ENCODE results near the gene SLC16A10. TPM values are rescaled to one million over a fixed set of nuclear protein-coding genes. Genes with fewer than 3 reads are reported as not detected.

SLC16A10 gene
- total RNA-seq, 1 experiment from 2014 or later, result 1.7 TPM

GRCh38 chr6:111210194-111210728 is 123.0 kb downstream of the SLC16A10 start:
- H3K36me3 ChIP-seq (ENCODE audit: low read depth), result no peaks in the 10 kb centered on the region
- H4K20me1 ChIP-seq (ENCODE audit: insufficient read depth), result no peaks in the 10 kb centered on the region
- H3K27me3 ChIP-seq (ENCODE audit: insufficient read depth, low read depth), result no peaks in the 10 kb centered on the region
- BruUV-seq (replicated peaks), result no TSS peak
- ChIA-PET POLR2A (ENCODE audit: unreplicated experiment) (no interaction called here), CTCF (interaction anchor here (0.6 to 1.4 kb wide), 6 partner anchors 32 to 565 kb away, joined by 3 to 4 read pairs (median 4); no protein-coding TSS in a partner anchor)
- H3K4me1 ChIP-seq (replicated peaks; ENCODE audit: insufficient read depth), result no peaks in the 10 kb centered on the region
- H3K4me2 ChIP-seq, result no peak overlapping the region
- intact Hi-C loops (cut with micrococcal nuclease; ENCODE audit: unreplicated experiment), result loop anchor here (1.0 to 2.0 kb wide), 2 partner anchors 153 to 199 kb away; no protein-coding TSS in a partner anchor
- no peaks in the 10 kb centered on the region for H3K9me3 ChIP-seq (ENCODE audit: insufficient read depth, low read depth)
- TF ChIP-seq EZH2 (IDR thresholded peaks at IDR 0.05; ENCODE audit: low read depth), result no peak
- peak; percentile 87 for TF ChIP-seq CTCF (conservative IDR thresholded peaks at IDR 0.05)
- DNase-seq, result peak in 1 of 2 experiments; percentile 9
- H2AFZ ChIP-seq, result no peak overlapping the region
- no peaks in the 10 kb centered on the region for H3K79me2 ChIP-seq (ENCODE audit: low read depth)
- no peak overlapping the region for H3K27ac ChIP-seq
- H3K9me2 ChIP-seq (ENCODE audit: insufficient read depth), result no peaks in the 10 kb centered on the region
- no peaks in the 10 kb centered on the region for H3F3A ChIP-seq (ENCODE audit: insufficient read depth, low read depth)
- H3K4me3 ChIP-seq, result no peak overlapping the region

- H3K27ac ChIP-seq, result no peak overlapping the region
- POLR2A ChIA-PET (ENCODE audit: unreplicated experiment), result no interaction called here
- no peaks in the 10 kb centered on the region for H3F3A ChIP-seq (ENCODE audit: insufficient read depth, low read depth)
- no peaks in the 10 kb centered on the region for H3K9me2 ChIP-seq (ENCODE audit: insufficient read depth)
- no peaks in the 10 kb centered on the region for H3K4me1 ChIP-seq (replicated peaks; ENCODE audit: insufficient read depth)
- H3K36me3 ChIP-seq (ENCODE audit: low read depth), result no peaks in the 10 kb centered on the region
- H3K9me3 ChIP-seq (ENCODE audit: insufficient read depth, low read depth), result no peaks in the 10 kb centered on the region
- no peak overlapping the region for H3K4me2 ChIP-seq
- no peak overlapping the region for H3K4me3 ChIP-seq
- no peak overlapping the region for H2AFZ ChIP-seq
- intact Hi-C loops (cut with micrococcal nuclease; ENCODE audit: unreplicated experiment), result loop anchor here (2.0 kb wide), 1 partner anchor 201 kb away; no protein-coding TSS in a partner anchor
- H3K79me2 ChIP-seq (ENCODE audit: low read depth), result no peaks in the 10 kb centered on the region
- TF ChIP-seq CTCF (conservative IDR thresholded peaks at IDR 0.05), result no peak
- no peak for TF ChIP-seq EZH2 (IDR thresholded peaks at IDR 0.05; ENCODE audit: low read depth)
- no peaks in the 10 kb centered on the region for H3K27me3 ChIP-seq (ENCODE audit: insufficient read depth, low read depth)
- DNase-seq, result no peak
- BruUV-seq (replicated peaks), result no TSS peak
- CTCF ChIA-PET, result no interaction called here
- H4K20me1 ChIP-seq (ENCODE audit: insufficient read depth), result no peaks in the 10 kb centered on the region
Measured at GRCh38 chr6:111211411-111212030, 124.2 kb downstream of the SLC16A10 start.

- H2AFZ ChIP-seq, result no peak overlapping the region
- CTCF ChIA-PET, result interaction anchor here (0.7 kb wide), 1 partner anchor 806 kb away, joined by 4 read pairs; no protein-coding TSS in a partner anchor
- H3K4me1 ChIP-seq (replicated peaks; ENCODE audit: insufficient read depth), result no peaks in the 10 kb centered on the region
- no peak overlapping the region for H3K4me3 ChIP-seq
- no peaks in the 10 kb centered on the region for H3K9me2 ChIP-seq (ENCODE audit: insufficient read depth)
- H3K79me2 ChIP-seq (ENCODE audit: low read depth), result no peaks in the 10 kb centered on the region
- H3K36me3 ChIP-seq (ENCODE audit: low read depth), result no peaks in the 10 kb centered on the region
- POLR2A ChIA-PET (ENCODE audit: unreplicated experiment), result interaction anchor here (0.6 kb wide), 1 partner anchor 24 kb away, joined by 6 read pairs; no protein-coding TSS in a partner anchor
- no peaks in the 10 kb centered on the region for H3K27me3 ChIP-seq (ENCODE audit: insufficient read depth, low read depth)
- intact Hi-C loops (cut with micrococcal nuclease; ENCODE audit: unreplicated experiment), result no loop called here
- no peaks in the 10 kb centered on the region for H3F3A ChIP-seq (ENCODE audit: insufficient read depth, low read depth)
- TF ChIP-seq EZH2 (IDR thresholded peaks at IDR 0.05; ENCODE audit: low read depth), result no peak
- TF ChIP-seq CTCF (conservative IDR thresholded peaks at IDR 0.05), result no peak
- no peak for DNase-seq
- no TSS peak for BruUV-seq (replicated peaks)
- no peaks in the 10 kb centered on the region for H3K9me3 ChIP-seq (ENCODE audit: insufficient read depth, low read depth)
- no peaks in the 10 kb centered on the region for H4K20me1 ChIP-seq (ENCODE audit: insufficient read depth)
- H3K27ac ChIP-seq, result no peak overlapping the region
- H3K4me2 ChIP-seq, result no peak overlapping the region
Measured at GRCh38 chr6:111212625-111213024, 125.3 kb downstream of the SLC16A10 start.

Data from PC-9 (cell line).